A673 (cell line): ENCODE measurements around the gene HERC3. TPM values are rescaled to one million over a fixed set of nuclear protein-coding genes. Genes with fewer than 3 reads are reported as not detected.
"Not testable (repeated sequence)": the region's sequence is repeated elsewhere in the genome, so short reads cannot be mapped to it uniquely, and the experiment has no call there.

ENCODE experiments used
- BruUV-seq: library from RNA; stranded (reverse); fragments of 400-500 nt; replicated peaks from 2 replicates; lab custom pipeline; 2021; lab: Mats Ljungman, UMichigan
- CTCF ChIA-PET: fragments of 300-600 bp; sonication (Branson Sonifier 250); formaldehyde crosslinking; loops from one replicate; lab custom pipeline; 2022; ENCODE audit warnings: antibody characterized with exemption; lab: Charles Lee
- POLR2A ChIA-PET: fragments of 300-600 bp; sonication (Branson Sonifier 250); formaldehyde crosslinking; loops from one replicate; lab custom pipeline; 2022; ENCODE audit warnings: antibody characterized with exemption; ENCODE audit not compliant: low non-redundant PET; lab: Charles Lee
- DNase-seq: peaks from one replicate; pipeline ENCODE4 v3.0.0-alpha.2; 2015; ENCODE audit warnings: low spot score
- H3K27ac ChIP-seq: fragments of 200-600 bp; sonication (generic); 2 replicates; pipeline ENCODE4 v1.5.1; 2016; ENCODE audit warnings: mixed run types, low read depth, mild to moderate bottlenecking, mixed read lengths, antibody characterized with exemption, low read length; ENCODE audit not compliant: poor library complexity, severe bottlenecking
- H3K27me3 ChIP-seq: fragments of 200-600 bp; sonication (generic); replicated peaks from 2 replicates; pipeline ENCODE4 v1.6.1; 2017; ENCODE audit warnings: mixed run types, low read depth, mild to moderate bottlenecking, mixed read lengths, antibody characterized with exemption, low read length; ENCODE audit not compliant: insufficient read depth, poor library complexity
- H3K36me3 ChIP-seq: fragments of 200-600 bp; sonication (generic); 2 replicates; pipeline ENCODE4 v1.6.1; 2016; ENCODE audit warnings: mixed run types, mild to moderate bottlenecking, mixed read lengths, antibody characterized with exemption, low read length; ENCODE audit not compliant: insufficient read depth, poor library complexity, severe bottlenecking
- H3K4me1 ChIP-seq: fragments of 200-600 bp; sonication (generic); 2 replicates; pipeline ENCODE4 v1.6.1; 2017; ENCODE audit warnings: mixed run types, mild to moderate bottlenecking, mixed read lengths, antibody characterized with exemption, low read length; ENCODE audit not compliant: insufficient read depth, poor library complexity, severe bottlenecking
- H3K4me3 ChIP-seq: fragments of 200-600 bp; sonication (generic); 2 replicates; pipeline ENCODE4 v1.5.1; 2016; ENCODE audit warnings: low read depth, mixed run types, mild to moderate bottlenecking, mixed read lengths, low read length; ENCODE audit not compliant: poor library complexity, severe bottlenecking
- H3K9me3 ChIP-seq: fragments of 200-600 bp; sonication (generic); 2 replicates; pipeline ENCODE4 v1.6.1; 2016; ENCODE audit warnings: mixed run types, low read depth, mild to moderate bottlenecking, mixed read lengths, antibody characterized with exemption, low read length; ENCODE audit not compliant: poor library complexity, severe bottlenecking
- EZH2 ChIP-seq: fragments of 200-600 bp; sonication (generic); IDR thresholded peaks from 2 replicates; pipeline ENCODE4 v1.6.1; 2017; ENCODE audit warnings: borderline replicate concordance, low read depth, mild to moderate bottlenecking, mixed read lengths, antibody characterized with exemption, low read length; ENCODE audit not compliant: poor library complexity, severe bottlenecking
- intact Hi-C: fragments of 100-400 bp; cut with micrococcal nuclease; formaldehyde crosslinking; loops from one replicate; pipeline ENCODE4 v1.10.0; 2022; ENCODE audit not compliant: unreplicated experiment
- total RNA-seq: library from RNA; stranded (reverse); gene quantifications from 2 replicates; pipeline ENCODE4 v1.2.3, GENCODE V29; 2021
- TF ChIP-seq, protein P1 (sequence below): fragments of 300-800, 200-600 bp; sonication (generic); conservative IDR thresholded peaks from 2 replicates; pipeline ENCODE4 v1.5.1; 2017; ENCODE audit warnings: low read depth, mild to moderate bottlenecking, antibody characterized with exemption, low read length, moderate library complexity, mixed read lengths

Gene HERC3
- total RNA-seq, 1 experiment from 2014 or later: 0.71 TPM

DNA sequence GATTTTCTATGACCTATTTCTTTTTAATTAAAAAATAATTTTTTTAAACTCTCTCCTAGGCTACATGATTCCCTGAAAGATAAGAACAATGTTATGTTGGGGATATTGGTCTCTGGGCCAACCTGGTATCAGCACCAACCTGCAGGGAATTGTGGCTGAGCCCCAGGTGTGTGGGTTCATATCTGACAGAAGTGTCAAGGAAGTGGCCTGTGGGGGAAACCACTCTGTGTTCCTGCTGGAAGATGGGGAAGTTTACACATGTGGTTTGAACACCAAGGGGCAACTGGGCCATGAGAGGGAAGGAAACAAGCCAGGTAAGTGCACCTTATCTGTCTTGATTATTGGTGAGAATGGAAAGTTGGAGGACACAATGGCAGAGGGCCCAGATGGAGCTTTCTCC, 13.5 kb downstream of the HERC3 start:
- Histone ChIP-seq H3K4me3 (no peak overlapping the region), H3K27me3 (no peaks in the 10 kb centered on the region), H3K27ac (no peak overlapping the region), H3K4me1 (peaks cover 8% of the 10 kb centered on the region), H3K9me3 (no peaks in the 10 kb centered on the region), H3K36me3 (no peaks in the 10 kb centered on the region)
- intact Hi-C loops: no loop called here
- BruUV-seq: no TSS peak
- ChIA-PET CTCF (no interaction called here), POLR2A (no interaction called here)
- TF ChIP-seq, protein P1, sequence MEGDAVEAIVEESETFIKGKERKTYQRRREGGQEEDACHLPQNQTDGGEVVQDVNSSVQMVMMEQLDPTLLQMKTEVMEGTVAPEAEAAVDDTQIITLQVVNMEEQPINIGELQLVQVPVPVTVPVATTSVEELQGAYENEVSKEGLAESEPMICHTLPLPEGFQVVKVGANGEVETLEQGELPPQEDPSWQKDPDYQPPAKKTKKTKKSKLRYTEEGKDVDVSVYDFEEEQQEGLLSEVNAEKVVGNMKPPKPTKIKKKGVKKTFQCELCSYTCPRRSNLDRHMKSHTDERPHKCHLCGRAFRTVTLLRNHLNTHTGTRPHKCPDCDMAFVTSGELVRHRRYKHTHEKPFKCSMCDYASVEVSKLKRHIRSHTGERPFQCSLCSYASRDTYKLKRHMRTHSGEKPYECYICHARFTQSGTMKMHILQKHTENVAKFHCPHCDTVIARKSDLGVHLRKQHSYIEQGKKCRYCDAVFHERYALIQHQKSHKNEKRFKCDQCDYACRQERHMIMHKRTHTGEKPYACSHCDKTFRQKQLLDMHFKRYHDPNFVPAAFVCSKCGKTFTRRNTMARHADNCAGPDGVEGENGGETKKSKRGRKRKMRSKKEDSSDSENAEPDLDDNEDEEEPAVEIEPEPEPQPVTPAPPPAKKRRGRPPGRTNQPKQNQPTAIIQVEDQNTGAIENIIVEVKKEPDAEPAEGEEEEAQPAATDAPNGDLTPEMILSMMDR: no peak
- TF ChIP-seq EZH2: no peak
- no peak for DNase-seq

DNA sequence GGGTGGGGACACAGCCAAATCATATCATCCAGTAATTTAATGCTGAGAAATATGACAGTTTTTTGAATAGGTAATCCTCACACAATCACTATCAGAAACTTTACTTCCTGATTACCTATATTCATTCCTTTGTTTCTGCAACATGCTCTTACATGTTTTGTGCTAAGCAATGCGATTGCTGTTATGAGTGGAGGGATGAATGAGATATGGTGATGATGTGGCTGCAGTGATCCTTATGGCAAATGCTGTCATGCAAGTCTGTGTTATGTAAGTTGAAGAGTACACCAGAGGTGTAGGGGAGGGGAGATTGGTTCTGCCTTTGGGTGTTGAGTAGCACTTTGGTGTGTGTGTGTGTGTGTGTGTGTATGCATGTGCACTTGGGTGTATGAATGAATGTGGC, 14.6 kb downstream of the HERC3 start:
- intact Hi-C loops: no loop called here
- POLR2A ChIA-PET: no interaction called here

DNA sequence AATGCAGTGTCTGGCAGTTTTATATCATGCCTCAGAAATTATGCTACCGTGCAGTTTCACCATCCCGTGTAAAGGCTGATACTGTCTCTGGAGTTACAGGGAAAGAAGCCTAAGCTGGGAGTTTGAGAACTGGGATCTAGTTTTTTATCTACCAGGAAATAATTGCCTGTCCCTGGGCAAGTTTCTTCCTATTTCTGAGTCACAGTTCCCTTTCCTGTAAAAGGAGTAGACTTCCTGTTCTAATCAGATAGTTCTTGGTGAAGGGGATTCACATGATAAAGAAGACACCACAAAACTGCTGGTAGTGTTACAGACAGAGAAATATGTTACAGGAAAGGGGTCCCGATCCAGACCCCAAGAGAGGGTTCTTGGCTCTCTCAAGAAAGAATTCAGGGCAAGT, 17.1 kb downstream of the HERC3 start:
- ChIA-PET POLR2A (no interaction called here), CTCF (no interaction called here)
- no peaks in the 10 kb centered on the region for H3K9me3 ChIP-seq
- no peaks in the 10 kb centered on the region for H3K27me3 ChIP-seq
- DNase-seq: no peak
- no peak overlapping the region for H3K4me3 ChIP-seq
- no peaks in the 10 kb centered on the region for H3K36me3 ChIP-seq
- intact Hi-C loops: no loop called here
- H3K27ac ChIP-seq: no peak overlapping the region
- peaks cover 13% of the 10 kb centered on the region for H3K4me1 ChIP-seq
- BruUV-seq: no TSS peak
- TF ChIP-seq, protein P1: no peak
- TF ChIP-seq EZH2: no peak

More for the DNA sequence above, 14.6 kb downstream of the HERC3 start:
- no peak for TF ChIP-seq EZH2
- TF ChIP-seq, protein P1: no peak
- H3K4me1 ChIP-seq: no peaks in the 10 kb centered on the region
- no peak overlapping the region for H3K27ac ChIP-seq
- CTCF ChIA-PET: no interaction called here
- H3K36me3 ChIP-seq: no peaks in the 10 kb centered on the region
- H3K4me3 ChIP-seq: no peak overlapping the region
- H3K27me3 ChIP-seq: no peaks in the 10 kb centered on the region
- no peak for DNase-seq
- no TSS peak for BruUV-seq
- no peaks in the 10 kb centered on the region for H3K9me3 ChIP-seq

DNA sequence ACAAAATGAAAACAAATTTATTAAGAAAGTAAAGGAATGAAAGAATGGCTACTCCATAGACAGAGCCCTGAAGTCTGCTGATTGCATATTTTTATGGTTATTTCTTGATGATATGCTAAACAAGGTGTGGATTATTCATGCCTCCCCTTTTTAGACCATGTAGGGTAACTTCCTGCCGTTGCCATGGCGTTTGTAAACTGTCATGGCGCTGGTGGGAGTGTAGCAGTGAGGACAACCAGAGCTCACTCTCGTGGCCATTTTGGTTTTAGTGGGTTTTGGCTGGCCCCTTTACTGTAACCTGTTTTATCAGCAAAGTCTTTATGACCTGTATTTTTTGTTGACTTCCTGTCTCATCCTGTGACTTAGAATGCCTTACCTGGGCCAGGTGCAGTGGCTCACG, 17.5 kb downstream of the HERC3 start:
- H3K4me3 ChIP-seq, POLR2A ChIA-PET, BruUV-seq: not testable (repeated sequence)

More for the DNA sequence above, 17.5 kb downstream of the HERC3 start:
- peaks cover 13% of the 10 kb centered on the region for H3K4me1 ChIP-seq
- H3K27me3 ChIP-seq, H3K36me3 ChIP-seq, DNase-seq, H3K9me3 ChIP-seq, CTCF ChIA-PET, intact Hi-C loops, H3K27ac ChIP-seq: not testable (repeated sequence)
